ENCODE data around the gene SOX8.

- TF ChIP-seq CTCF (IDR thresholded peaks at IDR 0.05) = no peak
- no peak for TF ChIP-seq EZH2phosphoT487 (IDR thresholded peaks at IDR 0.05)
Measured at GRCh38 chr16:996681-997080, 15.1 kb downstream of the SOX8 start.

Measured in neural progenitor cell (in vitro differentiated cells).